ENCODE measurements around the gene SIK2.
"Not testable (repeated sequence)": the region's sequence is repeated elsewhere in the genome, so short reads cannot be mapped to it uniquely, and the experiment has no call there.

The SIK2 gene

GRCh38 chr11:111703576-111703975 lies 101.3 kb downstream of the SIK2 start:
- DNase-seq: no peak

GRCh38 chr11:111707039-111707690 lies 104.9 kb downstream of the SIK2 start:
- no peak for DNase-seq

GRCh38 chr11:111707691-111708067 lies 105.4 kb downstream of the SIK2 start:
- no peak for DNase-seq

- DNase-seq: no peak
Measured at GRCh38 chr11:111714522-111714921, 112.3 kb downstream of the SIK2 start.

- DNase-seq: no peak
Measured at GRCh38 chr11:111715142-111715816, 113.0 kb downstream of the SIK2 start.

GRCh38 chr11:111717660-111718059 lies 115.4 kb downstream of the SIK2 start:
- DNase-seq: not testable (repeated sequence)

GRCh38 chr11:111718436-111718835 lies 116.2 kb downstream of the SIK2 start:
- DNase-seq: no peak

- no peak for DNase-seq
Measured at GRCh38 chr11:111718859-111719258, 116.6 kb downstream of the SIK2 start.

- DNase-seq: no peak
Measured at GRCh38 chr11:111719379-111719778, 117.1 kb downstream of the SIK2 start.

- no peak for DNase-seq
Measured at GRCh38 chr11:111720801-111721494, 118.7 kb downstream of the SIK2 start.

- no peak for DNase-seq
Measured at GRCh38 chr11:111722501-111722900, 120.3 kb downstream of the SIK2 start.

GRCh38 chr11:111723595-111723994 lies 121.3 kb downstream of the SIK2 start:
- no peak for DNase-seq

- DNase-seq: no peak
Measured at GRCh38 chr11:111724615-111725129, 122.4 kb downstream of the SIK2 start.

- DNase-seq: no peak
Measured at GRCh38 chr11:111725621-111726020, 123.4 kb downstream of the SIK2 start.

- no peak for DNase-seq
Measured at GRCh38 chr11:111726301-111726713, 124.1 kb downstream of the SIK2 start.

GRCh38 chr11:111727431-111727830 lies 125.2 kb downstream of the SIK2 start:
- no peak for DNase-seq

- DNase-seq: no peak
Measured at GRCh38 chr11:111729071-111729830, 127.0 kb downstream of the SIK2 start.

- DNase-seq: no peak
Measured at GRCh38 chr11:111729831-111730311, 127.6 kb downstream of the SIK2 start.

- DNase-seq: no peak
Measured at GRCh38 chr11:111730871-111731591, 128.8 kb downstream of the SIK2 start.

- no peak for DNase-seq
Measured at GRCh38 chr11:111731821-111732220, 129.6 kb downstream of the SIK2 start.

- DNase-seq: no peak
Measured at GRCh38 chr11:111733016-111733415, 130.8 kb downstream of the SIK2 start.

- DNase-seq: no peak
Measured at GRCh38 chr11:111733611-111734088, 131.4 kb downstream of the SIK2 start.
